Measurements from ENCODE around the gene SLC25A15. TPM values are rescaled to one million over a fixed set of nuclear protein-coding genes. Genes with fewer than 3 reads are reported as not detected.
A peak's percentile ranks its signal among the peaks of the same experiment; 100 is the strongest.

The SLC25A15 gene
- total RNA-seq, 1 donor: 19.4 TPM

- H3K4me3 ChIP-seq (ENCODE audit: low read depth, low read length): no peak overlapping the region
- peak; percentile 52 for DNase-seq (ENCODE audit: low read depth)
- TF ChIP-seq CTCF (IDR thresholded peaks at IDR 0.05; ENCODE audit: insufficient read depth, low read depth, low read length): no peak
Measured at GRCh38 chr13:40774672-40775071, 14.7 kb upstream of the SLC25A15 start.

GRCh38 chr13:40776232-40776631, 13.2 kb upstream of the SLC25A15 start:
- H3K4me3 ChIP-seq (ENCODE audit: low read depth, low read length): no peak overlapping the region
- no peak for TF ChIP-seq CTCF (IDR thresholded peaks at IDR 0.05; ENCODE audit: insufficient read depth, low read depth, low read length)
- no peak for DNase-seq (ENCODE audit: low read depth)

- no peak for TF ChIP-seq CTCF (IDR thresholded peaks at IDR 0.05; ENCODE audit: insufficient read depth, low read depth, low read length)
- DNase-seq (ENCODE audit: low read depth): peak; percentile 52
- H3K4me3 ChIP-seq (ENCODE audit: low read depth, low read length): no peak overlapping the region
Measured at GRCh38 chr13:40776681-40777165, 12.7 kb upstream of the SLC25A15 start.

GRCh38 chr13:40777166-40777808, 12.1 kb upstream of the SLC25A15 start:
- peak; percentile 58 for DNase-seq (ENCODE audit: low read depth)
- H3K4me3 ChIP-seq (ENCODE audit: low read depth, low read length): no peak overlapping the region
- TF ChIP-seq CTCF (IDR thresholded peaks at IDR 0.05; ENCODE audit: insufficient read depth, low read depth, low read length): peak; percentile 68

- H3K4me3 ChIP-seq (ENCODE audit: low read depth, low read length): no peak overlapping the region
- TF ChIP-seq CTCF (IDR thresholded peaks at IDR 0.05; ENCODE audit: insufficient read depth, low read depth, low read length): no peak
- no peak for DNase-seq (ENCODE audit: low read depth)
Measured at GRCh38 chr13:40777809-40778175, 11.6 kb upstream of the SLC25A15 start.

- TF ChIP-seq CTCF (IDR thresholded peaks at IDR 0.05; ENCODE audit: insufficient read depth, low read depth, low read length): no peak
- no peak for DNase-seq (ENCODE audit: low read depth)
- H3K4me3 ChIP-seq (ENCODE audit: low read depth, low read length): no peak overlapping the region
Measured at GRCh38 chr13:40779049-40779448, 10.4 kb upstream of the SLC25A15 start.

- H3K4me3 ChIP-seq (ENCODE audit: low read depth, low read length): no peak overlapping the region
- no peak for DNase-seq (ENCODE audit: low read depth)
- no peak for TF ChIP-seq CTCF (IDR thresholded peaks at IDR 0.05; ENCODE audit: insufficient read depth, low read depth, low read length)
Measured at GRCh38 chr13:40779796-40780285, 9.6 kb upstream of the SLC25A15 start.

All from fibroblast of villous mesenchyme (primary cell).